ENCODE data around the gene CCDC13. TPM values are rescaled to one million over a fixed set of nuclear protein-coding genes. Genes with fewer than 3 reads are reported as not detected.

The CCDC13 gene
- total and polyA plus RNA-seq, 2 donors (not counting 3 experiments of a cell fraction or from before 2014, with no cell fraction given): 0.36 to 0.82 TPM

DNA sequence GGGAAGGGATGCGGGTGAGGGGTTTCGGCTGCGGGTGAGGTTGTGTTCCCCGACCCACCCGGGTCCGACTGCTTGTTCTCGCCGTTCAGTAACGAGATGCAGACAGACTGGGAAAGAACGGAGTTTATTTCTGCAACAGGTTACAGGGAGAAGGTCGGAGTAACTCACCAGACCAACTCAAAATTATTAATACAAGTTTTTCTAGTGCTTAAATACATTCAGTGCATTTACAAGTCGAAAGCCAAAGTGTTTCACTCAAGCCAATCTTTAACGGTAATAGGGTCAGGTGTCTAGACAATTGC is 31.7 kb upstream of the CCDC13 start:
- no TSS peak for BruUV-seq (replicated peaks)
- Histone ChIP-seq H3K27ac (ENCODE audit: insufficient read depth, low read depth, low read length) (no peak overlapping the region), H3K27me3 (ENCODE audit: control insufficient read depth in 2 of 2, insufficient read depth in 2 of 2, low read length in 2 of 2) (peaks cover 2 to 10% of the 10 kb centered on the region in 2 experiments), H3K4me1 (ENCODE audit: control insufficient read depth, extremely low read depth, insufficient read depth, low read length) (peaks cover 11% of the 10 kb centered on the region), H3K9me3 (replicated peaks; ENCODE audit: control insufficient read depth, insufficient read depth, low read length) (no peaks in the 10 kb centered on the region), H3K36me3 (ENCODE audit: control insufficient read depth in 2 of 2, extremely low read depth in 1 of 2, insufficient read depth in 2 of 2, low read length in 2 of 2) (no peaks in the 10 kb centered on the region), H3K4me2 (ENCODE audit: insufficient read depth, low read length) (peak overlapping the region; percentile 81), H2AFZ (ENCODE audit: low read depth, low read length) (peak overlapping the region; percentile 91), H3K4me3 (replicated peaks in 1 of 3; ENCODE audit: insufficient read depth in 1 of 3, low read depth in 1 of 3, low read length in 3 of 3) (peak overlapping the region; percentile 11 to 77 (median 52)), H3K9ac (replicated peaks; ENCODE audit: extremely low read depth, insufficient read depth, low read length) (no peak overlapping the region), H4K20me1 (replicated peaks; ENCODE audit: control insufficient read depth, extremely low read depth, insufficient read depth, low read length) (no peaks in the 10 kb centered on the region), H3K9me1 (replicated peaks; ENCODE audit: control insufficient read depth, extremely low read depth, insufficient read depth, low read length) (no peaks in the 10 kb centered on the region), H3K79me2 (ENCODE audit: control insufficient read depth, insufficient read depth, low read length) (peaks cover 37% of the 10 kb centered on the region)
- FAIRE-seq (peak; percentile 46), DNase-seq (ENCODE audit: low read depth, low spot score) (no peak)
- TF ChIP-seq JUN (IDR thresholded peaks at IDR 0.05; ENCODE audit: borderline replicate concordance, insufficient read depth, insufficient read length, low read depth) (no peak), MYC (IDR thresholded peaks at IDR 0.05; ENCODE audit: low read depth, low read length) (no peak), POLR2A (IDR thresholded peaks at IDR 0.05; ENCODE audit: low read depth, low read length) (no peak), POLR2AphosphoS5 (IDR thresholded peaks at IDR 0.05; ENCODE audit: insufficient read depth, low read depth, low read length) (no peak), EZH2 (IDR thresholded peaks at IDR 0.05; ENCODE audit: borderline replicate concordance, low read depth, low read length, severe bottlenecking) (no peak), GATA2 (IDR thresholded peaks at IDR 0.05; ENCODE audit: insufficient read depth, insufficient read length, low read depth, low read length) (no peak), FOS (IDR thresholded peaks at IDR 0.05; ENCODE audit: borderline replicate concordance, insufficient read depth, low read length) (no peak)
- TF ChIP-seq, protein P1, sequence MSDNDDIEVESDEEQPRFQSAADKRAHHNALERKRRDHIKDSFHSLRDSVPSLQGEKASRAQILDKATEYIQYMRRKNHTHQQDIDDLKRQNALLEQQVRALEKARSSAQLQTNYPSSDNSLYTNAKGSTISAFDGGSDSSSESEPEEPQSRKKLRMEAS (IDR thresholded peaks at IDR 0.05; ENCODE audit: insufficient read depth, insufficient read length): no peak
- TF ChIP-seq, protein P2, sequence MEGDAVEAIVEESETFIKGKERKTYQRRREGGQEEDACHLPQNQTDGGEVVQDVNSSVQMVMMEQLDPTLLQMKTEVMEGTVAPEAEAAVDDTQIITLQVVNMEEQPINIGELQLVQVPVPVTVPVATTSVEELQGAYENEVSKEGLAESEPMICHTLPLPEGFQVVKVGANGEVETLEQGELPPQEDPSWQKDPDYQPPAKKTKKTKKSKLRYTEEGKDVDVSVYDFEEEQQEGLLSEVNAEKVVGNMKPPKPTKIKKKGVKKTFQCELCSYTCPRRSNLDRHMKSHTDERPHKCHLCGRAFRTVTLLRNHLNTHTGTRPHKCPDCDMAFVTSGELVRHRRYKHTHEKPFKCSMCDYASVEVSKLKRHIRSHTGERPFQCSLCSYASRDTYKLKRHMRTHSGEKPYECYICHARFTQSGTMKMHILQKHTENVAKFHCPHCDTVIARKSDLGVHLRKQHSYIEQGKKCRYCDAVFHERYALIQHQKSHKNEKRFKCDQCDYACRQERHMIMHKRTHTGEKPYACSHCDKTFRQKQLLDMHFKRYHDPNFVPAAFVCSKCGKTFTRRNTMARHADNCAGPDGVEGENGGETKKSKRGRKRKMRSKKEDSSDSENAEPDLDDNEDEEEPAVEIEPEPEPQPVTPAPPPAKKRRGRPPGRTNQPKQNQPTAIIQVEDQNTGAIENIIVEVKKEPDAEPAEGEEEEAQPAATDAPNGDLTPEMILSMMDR (IDR thresholded peaks at IDR 0.05; ENCODE audit: extremely low read depth in 1 of 2, insufficient read depth in 1 of 2, low read depth in 1 of 2, low read length in 2 of 2): no peak
- CTCF ChIA-PET: interaction anchor here (1.0 to 5.5 kb wide), 6 partner anchors 10 to 253 kb away, joined by 3 to 24 read pairs (median 5); no protein-coding TSS in a partner anchor
- POLR2A ChIA-PET: no interaction called here
- dilution Hi-C loops (cut with MboI; ENCODE audit: extremely low pct_ligation_motif_present, low sequenced_read_pairs): no loop called here
- intact Hi-C loops (cut with micrococcal nuclease): loop anchor here (2.0 kb wide), 1 partner anchor 32 kb away; the partner anchor contains the start of gene CCDC13

Data from endothelial cell of umbilical vein (primary cell).